OCI-LY3 (cell line): Measurements from ENCODE around the gene PAM16.

Source experiments
- H2AFZ ChIP-seq: fragments of 200-600, 300-600 bp; shearing (Covaris generic); 2 replicates; pipeline ENCODE4 v1.6.0; 2014; ENCODE audit warnings: antibody characterized with exemption, low read depth, low read length
- H3K27ac ChIP-seq: fragments of 200-600, 300-600 bp; sonication (generic); 2 replicates; pipeline ENCODE4 v1.5.1; 2014; ENCODE audit warnings: mild to moderate bottlenecking, low read length, moderate library complexity, mixed read lengths
- H3K27me3 ChIP-seq: fragments of 200-600, 300-600 bp; sonication (generic); 2 replicates; pipeline ENCODE4 v1.6.1; 2014; ENCODE audit warnings: low read depth, low read length, mixed read lengths
- H3K36me3 ChIP-seq: fragments of 200-600, 300-600 bp; sonication (generic); replicated peaks from 2 replicates; pipeline ENCODE3; 2014; ENCODE audit warnings: low read depth, low read length, mixed read lengths
- H3K4me1 ChIP-seq: fragments of 300-600, 200-600 bp; sonication (generic); 2 replicates; pipeline ENCODE4 v1.6.1; 2014; ENCODE audit warnings: low read length, mixed read lengths
- H3K4me2 ChIP-seq: fragments of 200-600, 300-600 bp; sonication (generic); 2 replicates; pipeline ENCODE4 v1.6.1; 2014; ENCODE audit warnings: low read length, mixed read lengths
- H3K4me3 ChIP-seq: fragments of 300-600, 200-600 bp; sonication (generic); 2 replicates; pipeline ENCODE4 v1.5.1; 2014; ENCODE audit warnings: antibody characterized with exemption, mild to moderate bottlenecking, low read length, moderate library complexity
- H3K79me2 ChIP-seq: fragments of 300-600, 200-600 bp; shearing (Covaris generic); 2 replicates; pipeline ENCODE4 v1.6.1; 2014; ENCODE audit warnings: mild to moderate bottlenecking, low read length, mixed read lengths
- H3K9ac ChIP-seq: fragments of 300-600, 200-600 bp; shearing (Covaris generic); 2 replicates; pipeline ENCODE4 v1.6.0; 2014; ENCODE audit warnings: mild to moderate bottlenecking, low read length, moderate library complexity
- H3K9me3 ChIP-seq: fragments of 200-600, 300-600 bp; shearing (Covaris generic); 2 replicates; pipeline ENCODE4 v1.6.1; 2014; ENCODE audit warnings: low read length, mixed read lengths; ENCODE audit not compliant: insufficient read depth
- H4K20me1 ChIP-seq: fragments of 200-600, 300-600 bp; sonication (generic); 2 replicates; pipeline ENCODE4 v1.6.1; 2016; ENCODE audit warnings: low read length, mixed read lengths; ENCODE audit not compliant: insufficient read depth
- EZH2phosphoT487 ChIP-seq: fragments of 200-600 bp; shearing (Covaris generic); IDR thresholded peaks from 2 replicates; pipeline ENCODE4 v1.6.1; 2018; ENCODE audit warnings: antibody characterized with exemption, mixed run types, low read depth
- TF ChIP-seq, protein P1 (sequence below): fragments of 200-600, 300-600 bp; sonication (generic); IDR thresholded peaks from 2 replicates; pipeline ENCODE4 v1.5.1; 2014; ENCODE audit warnings: antibody characterized with exemption, low read length, low read depth

Gene PAM16

GRCh38 chr16:4390266-4391260 is 39.4 kb upstream of the PAM16 start:
- Histone ChIP-seq H3K4me3 (no peak overlapping the region), H3K9ac (no peak overlapping the region), H4K20me1 (no peaks in the 10 kb centered on the region), H3K36me3 (no peaks in the 10 kb centered on the region), H3K27ac (no peak overlapping the region), H2AFZ (no peak overlapping the region), H3K79me2 (no peaks in the 10 kb centered on the region), H3K4me1 (no peaks in the 10 kb centered on the region), H3K4me2 (no peak overlapping the region), H3K27me3 (no peaks in the 10 kb centered on the region), H3K9me3 (no peaks in the 10 kb centered on the region)
- no peak for TF ChIP-seq EZH2phosphoT487
- TF ChIP-seq, protein P1, sequence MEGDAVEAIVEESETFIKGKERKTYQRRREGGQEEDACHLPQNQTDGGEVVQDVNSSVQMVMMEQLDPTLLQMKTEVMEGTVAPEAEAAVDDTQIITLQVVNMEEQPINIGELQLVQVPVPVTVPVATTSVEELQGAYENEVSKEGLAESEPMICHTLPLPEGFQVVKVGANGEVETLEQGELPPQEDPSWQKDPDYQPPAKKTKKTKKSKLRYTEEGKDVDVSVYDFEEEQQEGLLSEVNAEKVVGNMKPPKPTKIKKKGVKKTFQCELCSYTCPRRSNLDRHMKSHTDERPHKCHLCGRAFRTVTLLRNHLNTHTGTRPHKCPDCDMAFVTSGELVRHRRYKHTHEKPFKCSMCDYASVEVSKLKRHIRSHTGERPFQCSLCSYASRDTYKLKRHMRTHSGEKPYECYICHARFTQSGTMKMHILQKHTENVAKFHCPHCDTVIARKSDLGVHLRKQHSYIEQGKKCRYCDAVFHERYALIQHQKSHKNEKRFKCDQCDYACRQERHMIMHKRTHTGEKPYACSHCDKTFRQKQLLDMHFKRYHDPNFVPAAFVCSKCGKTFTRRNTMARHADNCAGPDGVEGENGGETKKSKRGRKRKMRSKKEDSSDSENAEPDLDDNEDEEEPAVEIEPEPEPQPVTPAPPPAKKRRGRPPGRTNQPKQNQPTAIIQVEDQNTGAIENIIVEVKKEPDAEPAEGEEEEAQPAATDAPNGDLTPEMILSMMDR: no peak

DNA sequence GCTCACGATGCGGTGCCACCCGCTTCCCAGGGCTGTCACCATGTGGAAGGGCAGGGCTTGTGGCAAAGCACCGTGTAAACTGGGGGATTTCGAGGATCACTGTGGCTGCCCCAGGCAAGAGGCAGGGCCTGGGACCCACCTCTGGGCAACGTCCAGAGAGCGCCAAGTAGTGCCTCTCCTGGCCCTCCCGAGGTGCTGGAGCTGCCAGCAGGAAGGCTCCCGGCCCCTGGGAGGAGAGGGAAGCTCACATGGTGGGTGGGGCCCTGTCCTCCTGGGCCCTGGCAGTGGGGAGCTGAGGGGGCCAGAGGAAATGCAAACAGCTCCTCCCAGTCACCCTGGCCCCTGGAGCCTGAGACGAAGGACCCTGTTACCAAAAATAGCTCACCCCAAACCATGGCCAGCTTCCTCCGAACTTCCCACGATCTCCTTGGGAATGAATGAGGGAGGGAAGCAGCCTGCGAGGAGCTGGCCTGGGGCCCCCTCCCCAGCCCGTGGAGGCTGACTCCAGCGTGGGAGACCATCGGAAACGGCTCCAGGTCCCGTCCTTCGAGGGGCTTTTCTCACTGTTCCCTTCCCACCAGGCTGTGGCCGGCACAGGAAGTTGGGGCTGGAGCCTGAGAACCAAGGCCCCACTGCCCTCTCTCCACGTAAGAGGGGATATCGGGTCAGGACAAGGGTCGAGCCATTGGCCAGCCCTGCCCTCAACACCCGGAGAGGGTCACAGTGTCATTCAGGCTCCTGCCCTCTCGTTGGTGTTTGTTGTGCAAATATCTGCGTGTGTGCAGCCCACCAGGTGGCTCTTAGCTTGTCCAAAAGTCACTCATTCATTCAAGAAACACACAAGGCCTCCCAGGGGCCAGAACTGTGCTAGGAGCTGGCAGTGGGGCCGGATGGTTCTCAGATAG is 38.2 kb upstream of the PAM16 start:
- H3K27ac ChIP-seq: no peak overlapping the region
- H3K79me2 ChIP-seq: no peaks in the 10 kb centered on the region
- H3K4me3 ChIP-seq: no peak overlapping the region
- H3K4me2 ChIP-seq: no peak overlapping the region
- H3K9me3 ChIP-seq: no peaks in the 10 kb centered on the region
- TF ChIP-seq, protein P1: no peak
- no peak for TF ChIP-seq EZH2phosphoT487
- no peaks in the 10 kb centered on the region for H3K27me3 ChIP-seq
- H4K20me1 ChIP-seq: no peaks in the 10 kb centered on the region
- no peak overlapping the region for H3K9ac ChIP-seq
- no peak overlapping the region for H2AFZ ChIP-seq
- H3K4me1 ChIP-seq: no peaks in the 10 kb centered on the region
- no peaks in the 10 kb centered on the region for H3K36me3 ChIP-seq

DNA sequence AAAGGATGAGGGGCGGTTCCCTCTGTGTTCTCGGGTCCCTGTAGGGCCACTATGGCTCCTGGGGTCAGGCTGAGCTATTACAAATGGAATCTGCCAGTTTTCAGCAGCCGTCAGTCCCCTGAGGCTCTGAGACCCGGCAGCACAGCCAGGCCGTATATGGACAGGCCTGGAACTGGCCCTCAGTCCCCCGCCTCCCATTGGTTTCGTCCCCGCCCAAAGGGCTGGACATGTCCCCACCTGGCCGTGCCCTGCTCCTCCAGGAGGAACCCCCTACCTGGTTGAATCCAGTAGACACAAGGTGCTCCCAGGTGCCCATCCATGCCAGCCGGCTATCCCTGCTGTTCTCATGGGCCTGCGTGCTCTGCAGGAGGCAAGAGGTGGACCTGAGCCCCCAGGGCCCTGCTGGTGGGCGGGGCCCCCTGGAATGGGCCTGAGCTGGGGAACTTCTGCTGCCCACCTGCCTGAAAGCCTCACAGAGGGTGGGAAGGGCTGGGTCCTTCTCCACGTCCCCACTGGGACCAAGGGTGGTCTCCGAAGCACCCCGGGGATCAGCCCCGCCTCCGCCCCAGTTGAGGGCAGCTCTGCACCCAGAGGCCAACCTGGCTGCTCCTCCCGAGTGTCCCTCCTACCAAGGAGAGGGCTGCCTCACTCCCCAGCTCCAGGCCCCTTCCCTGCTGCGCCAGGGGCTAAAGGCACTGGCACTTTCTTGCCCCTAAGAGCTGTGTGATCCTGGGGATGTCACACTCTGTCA is 37.3 kb upstream of the PAM16 start:
- Histone ChIP-seq H3K9me3 (no peaks in the 10 kb centered on the region), H3K4me2 (no peak overlapping the region), H3K27ac (no peak overlapping the region), H3K79me2 (no peaks in the 10 kb centered on the region), H2AFZ (no peak overlapping the region), H3K4me3 (no peak overlapping the region), H3K9ac (no peak overlapping the region), H3K4me1 (no peaks in the 10 kb centered on the region), H4K20me1 (no peaks in the 10 kb centered on the region), H3K36me3 (no peaks in the 10 kb centered on the region), H3K27me3 (no peaks in the 10 kb centered on the region)
- TF ChIP-seq EZH2phosphoT487: no peak
- TF ChIP-seq, protein P1: no peak
